Measurements from ENCODE around the gene PTPRD.
"Not testable (repeated sequence)": the region's sequence is repeated elsewhere in the genome, so short reads cannot be mapped to it uniquely, and the experiment has no call there.

Gene PTPRD

GRCh38 chr9:9426454-9426853 is 1186.3 kb downstream of the PTPRD start:
- not testable (repeated sequence) for DNase-seq

GRCh38 chr9:9412241-9412640 is 1200.6 kb downstream of the PTPRD start:
- no peak for DNase-seq

GRCh38 chr9:9410736-9411135 is 1202.1 kb downstream of the PTPRD start:
- no peak for DNase-seq

GRCh38 chr9:9399982-9400381 is 1212.8 kb downstream of the PTPRD start:
- DNase-seq, result no peak

GRCh38 chr9:9396518-9396917 is 1216.3 kb downstream of the PTPRD start:
- no peak for DNase-seq

- DNase-seq, result no peak
Measured at GRCh38 chr9:9395539-9395938, 1217.3 kb downstream of the PTPRD start.

GRCh38 chr9:9392755-9393154 is 1220.0 kb downstream of the PTPRD start:
- no peak for DNase-seq

GRCh38 chr9:9389904-9390303 is 1222.9 kb downstream of the PTPRD start:
- DNase-seq, result no peak

- DNase-seq, result no peak
Measured at GRCh38 chr9:9387511-9388115, 1225.2 kb downstream of the PTPRD start.

GRCh38 chr9:9362332-9362731 is 1250.5 kb downstream of the PTPRD start:
- no peak for DNase-seq

- DNase-seq, result no peak
Measured at GRCh38 chr9:9352877-9353481, 1259.8 kb downstream of the PTPRD start.

GRCh38 chr9:9341203-9341602 is 1271.6 kb downstream of the PTPRD start:
- no peak for DNase-seq

GRCh38 chr9:9337129-9337528 is 1275.7 kb downstream of the PTPRD start:
- no peak for DNase-seq

GRCh38 chr9:9326749-9327148 is 1286.1 kb downstream of the PTPRD start:
- DNase-seq, result no peak

GRCh38 chr9:9319007-9319406 is 1293.8 kb downstream of the PTPRD start:
- DNase-seq, result no peak

- not testable (repeated sequence) for DNase-seq
Measured at GRCh38 chr9:9310743-9311142, 1302.1 kb downstream of the PTPRD start.

GRCh38 chr9:9305600-9305999 is 1307.2 kb downstream of the PTPRD start:
- DNase-seq, result no peak

GRCh38 chr9:9299134-9299533 is 1313.7 kb downstream of the PTPRD start:
- DNase-seq, result no peak

- DNase-seq, result no peak
Measured at GRCh38 chr9:9286001-9286400, 1326.8 kb downstream of the PTPRD start.

GRCh38 chr9:9284201-9284600 is 1328.6 kb downstream of the PTPRD start:
- DNase-seq, result no peak

- DNase-seq, result no peak
Measured at GRCh38 chr9:9283159-9283986, 1329.4 kb downstream of the PTPRD start.

- no peak for DNase-seq
Measured at GRCh38 chr9:9275601-9276000, 1337.2 kb downstream of the PTPRD start.

- DNase-seq, result no peak
Measured at GRCh38 chr9:9257999-9258498, 1354.8 kb downstream of the PTPRD start.

- no peak for DNase-seq
Measured at GRCh38 chr9:9246726-9247125, 1366.1 kb downstream of the PTPRD start.
